ENCODE data around the gene TSGA10. TPM values are rescaled to one million over a fixed set of nuclear protein-coding genes. Genes with fewer than 3 reads are reported as not detected.

Gene TSGA10
- total RNA-seq, 1 experiment from 2014 or later = 6.6 TPM

DNA sequence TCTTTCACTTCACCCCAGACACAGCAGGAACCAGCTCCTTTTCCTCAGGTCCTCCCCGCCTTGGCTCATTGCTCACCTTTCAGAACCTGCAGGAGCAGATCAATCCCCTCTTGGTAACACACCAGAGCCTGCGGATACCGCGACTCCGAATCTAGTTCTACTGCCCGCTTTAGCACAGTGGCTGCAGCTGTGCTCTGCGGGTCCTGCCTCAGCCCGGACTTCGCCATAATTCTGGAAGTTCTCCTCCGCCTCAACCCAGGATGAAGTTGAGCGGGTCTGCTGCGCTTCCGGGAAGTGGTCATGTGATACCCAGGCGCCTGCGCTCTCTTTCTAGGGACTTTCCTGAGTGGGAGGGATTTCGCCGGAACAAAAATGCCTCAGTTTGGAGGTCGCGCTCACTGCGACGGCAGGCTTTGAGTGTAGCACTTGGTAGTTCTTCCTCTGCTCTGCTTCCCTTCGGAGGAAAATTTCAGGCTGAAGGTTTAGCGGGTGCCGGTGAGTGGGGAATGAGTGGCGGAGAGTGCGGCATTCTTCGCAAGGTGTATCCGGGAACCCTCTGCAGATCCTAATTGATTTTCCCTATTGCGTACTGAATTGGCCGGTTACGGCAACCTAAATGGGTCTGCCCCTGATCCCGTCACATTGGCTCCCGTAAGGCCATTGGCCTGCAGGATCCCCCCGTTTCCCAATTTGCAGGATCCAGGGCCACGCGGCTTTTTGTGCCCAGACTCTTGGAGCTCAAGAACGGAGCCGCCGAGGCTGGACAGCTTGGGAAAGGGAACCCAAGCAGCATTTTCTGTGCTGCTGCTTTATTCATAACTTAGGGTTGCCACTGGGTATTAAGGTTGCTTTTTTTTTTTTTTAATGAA lies 26.2 kb upstream of the TSGA10 start, which contains the start of the genes MITD1 and MRPL30 (continued):
- TF ChIP-seq ELF1 (IDR thresholded peaks at IDR 0.05; ENCODE audit: borderline replicate concordance, low read depth) (peak; percentile 96), MAX (IDR thresholded peaks at IDR 0.05) (peak; percentile 90), ZFX (IDR thresholded peaks at IDR 0.05) (peak; percentile 61; the same call in 1 of the 2 replicates), YY1 (IDR thresholded peaks at IDR 0.05; ENCODE audit: extremely low read depth, insufficient replicate concordance, low read depth, low read length) (peak; percentile 86), FOSL1 (IDR thresholded peaks at IDR 0.05; ENCODE audit: low read depth) (no peak), RAD21 (IDR thresholded peaks at IDR 0.05; ENCODE audit: low read depth) (no peak), JUND (IDR thresholded peaks at IDR 0.05) (0 out of 2 replicates have a peak, but pooled peaks have one; percentile 2), SIN3A (IDR thresholded peaks at IDR 0.05; ENCODE audit: low read depth) (peak; percentile 95), POLR2A (IDR thresholded peaks at IDR 0.05; ENCODE audit: borderline replicate concordance, extremely low read depth, insufficient read depth, insufficient read length) (peak; percentile 82), CBX3 (IDR thresholded peaks at IDR 0.05; ENCODE audit: low read depth) (peak; percentile 96), REST (IDR thresholded peaks at IDR 0.05; ENCODE audit: low read depth) (no peak), POLR2AphosphoS5 (IDR thresholded peaks at IDR 0.05; ENCODE audit: low read depth, low read length) (peak; percentile 85)
- TF ChIP-seq, protein P1, sequence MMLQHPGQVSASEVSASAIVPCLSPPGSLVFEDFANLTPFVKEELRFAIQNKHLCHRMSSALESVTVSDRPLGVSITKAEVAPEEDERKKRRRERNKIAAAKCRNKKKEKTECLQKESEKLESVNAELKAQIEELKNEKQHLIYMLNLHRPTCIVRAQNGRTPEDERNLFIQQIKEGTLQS (IDR thresholded peaks at IDR 0.05) = no peak

Measured in HCT116 (cell line).